GM18499 (cell line): ENCODE data around the gene ZSCAN10.
"Not testable (repeated sequence)": the region's sequence is repeated elsewhere in the genome, so short reads cannot be mapped to it uniquely, and the experiment has no call there.

ENCODE experiments used
- ATAC-seq: cut with Tn5 transposase; IDR thresholded peaks from one replicate; pipeline ENCODE4 v1.9.1; 2021; ENCODE audit warnings: moderate number of reproducible peaks; ENCODE audit not compliant: insufficient read depth, unreplicated experiment

Gene ZSCAN10

GRCh38 chr16:3098459-3099394, at the start of gene ZSCAN10:
Gene ZSCAN10 (minus strand): TSS chr16:3099294. CDS start chr16:3092937, 6,357 bp downstream.
- no peak for ATAC-seq

- ATAC-seq: no peak
These were observed 49.4 kb upstream of the ZSCAN10 start for GRCh38 chr16:3148256-3149192.

- ATAC-seq: no peak
These were observed 48.6 kb upstream of the ZSCAN10 start for GRCh38 chr16:3147757-3148104.

- no peak for ATAC-seq
These were observed 48.1 kb upstream of the ZSCAN10 start for GRCh38 chr16:3147046-3147756.

GRCh38 chr16:3145660-3146059, 46.6 kb upstream of the ZSCAN10 start:
- no peak for ATAC-seq

GRCh38 chr16:3145151-3145550, 46.1 kb upstream of the ZSCAN10 start:
- ATAC-seq: no peak

GRCh38 chr16:3144321-3144983, 45.4 kb upstream of the ZSCAN10 start:
- ATAC-seq: no peak

- ATAC-seq: no peak
These were observed 44.7 kb upstream of the ZSCAN10 start for GRCh38 chr16:3143598-3144320.

GRCh38 chr16:3143189-3143588, 44.1 kb upstream of the ZSCAN10 start:
- no peak for ATAC-seq

- ATAC-seq: no peak
These were observed 43.7 kb upstream of the ZSCAN10 start for GRCh38 chr16:3142770-3143169.

- ATAC-seq: no peak
These were observed 43.2 kb upstream of the ZSCAN10 start for GRCh38 chr16:3142327-3142726.

GRCh38 chr16:3141781-3142311, 42.8 kb upstream of the ZSCAN10 start:
- no peak for ATAC-seq

GRCh38 chr16:3140603-3141427, 41.7 kb upstream of the ZSCAN10 start:
- no peak for ATAC-seq

GRCh38 chr16:3139561-3139960, 40.5 kb upstream of the ZSCAN10 start:
- ATAC-seq: not testable (repeated sequence)

- no peak for ATAC-seq
These were observed 39.8 kb upstream of the ZSCAN10 start for GRCh38 chr16:3138823-3139426.

GRCh38 chr16:3138342-3138741, 39.2 kb upstream of the ZSCAN10 start:
- no peak for ATAC-seq

- no peak for ATAC-seq
These were observed 38.2 kb upstream of the ZSCAN10 start for GRCh38 chr16:3137267-3137666.
